GM12878 (cell line): ENCODE data around the gene GRIK4.
"Not testable (repeated sequence)": the region's sequence is repeated elsewhere in the genome, so short reads cannot be mapped to it uniquely, and the experiment has no call there.

Source experiments
- BRCA1 ChIP-seq: IDR thresholded peaks from 2 replicates; pipeline ENCODE4 v1.6.1; 2011; ENCODE audit warnings: low read depth, low read length, improper control_type of control experiment
- NFYB ChIP-seq: IDR thresholded peaks from 2 replicates; pipeline ENCODE4 v1.6.1; 2011; ENCODE audit warnings: low read depth, mild to moderate bottlenecking, low read length, improper control_type of control experiment, moderate library complexity; ENCODE audit not compliant: insufficient read depth
- RB1 ChIP-seq: fragments of 450-650 bp; formaldehyde crosslinking; IDR thresholded peaks from 2 replicates; pipeline ENCODE4 v1.6.1; 2017; ENCODE audit warnings: mild to moderate bottlenecking, borderline replicate concordance
- SP1 ChIP-seq: IDR thresholded peaks from one replicate; pipeline ENCODE4 v1.6.1; 2011; ENCODE audit warnings: low read depth, low read length
- SRF ChIP-seq, 2 experiments: IDR thresholded peaks; 2 replicates each; pipeline ENCODE4 v1.6.1; 2011; ENCODE audit warnings: low read depth in 2 of 2, low read length in 2 of 2, mild to moderate bottlenecking in 1 of 2, moderate library complexity in 1 of 2
- TF ChIP-seq, protein P1 (sequence below): IDR thresholded peaks from 2 replicates; pipeline ENCODE4 v1.6.1; 2011; ENCODE audit warnings: low read depth, mild to moderate bottlenecking, low read length, moderate library complexity, borderline replicate concordance; ENCODE audit errors: extremely low read depth
- TF ChIP-seq, protein P2 (sequence below): fragments of 450-650 bp; IDR thresholded peaks from 2 replicates; pipeline ENCODE4 v1.6.1; 2017; ENCODE audit warnings: mild to moderate bottlenecking, moderate library complexity

DNA sequence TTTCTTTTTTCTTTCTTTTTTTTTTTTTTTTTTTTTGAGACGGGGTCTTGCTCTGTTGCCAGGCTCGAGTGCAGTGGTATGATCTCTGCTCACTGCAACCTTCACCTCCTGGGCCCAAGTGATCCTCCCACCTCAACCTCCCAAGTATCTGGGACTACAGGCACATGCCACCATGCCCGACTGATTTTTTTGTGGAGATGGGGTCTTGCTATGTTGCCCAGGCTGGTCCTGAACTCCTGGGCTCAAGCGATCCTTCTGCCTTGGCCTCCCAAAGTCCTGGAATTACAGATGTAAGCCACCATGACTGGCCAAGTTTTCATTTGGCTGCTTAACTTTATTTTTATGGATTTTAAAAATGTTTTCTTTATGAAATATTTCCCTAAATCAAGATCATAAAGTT is 520.1 kb downstream of the GRIK4 start:
- TF ChIP-seq, protein P1, sequence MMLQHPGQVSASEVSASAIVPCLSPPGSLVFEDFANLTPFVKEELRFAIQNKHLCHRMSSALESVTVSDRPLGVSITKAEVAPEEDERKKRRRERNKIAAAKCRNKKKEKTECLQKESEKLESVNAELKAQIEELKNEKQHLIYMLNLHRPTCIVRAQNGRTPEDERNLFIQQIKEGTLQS, result not testable (repeated sequence)
- TF ChIP-seq NFYB; RB1; SP1; SRF (IDR thresholded peaks at IDR 0.05; ENCODE audit: low read depth in 2 of 2, low read length in 2 of 2); BRCA1: not testable (repeated sequence)
- TF ChIP-seq, protein P2, sequence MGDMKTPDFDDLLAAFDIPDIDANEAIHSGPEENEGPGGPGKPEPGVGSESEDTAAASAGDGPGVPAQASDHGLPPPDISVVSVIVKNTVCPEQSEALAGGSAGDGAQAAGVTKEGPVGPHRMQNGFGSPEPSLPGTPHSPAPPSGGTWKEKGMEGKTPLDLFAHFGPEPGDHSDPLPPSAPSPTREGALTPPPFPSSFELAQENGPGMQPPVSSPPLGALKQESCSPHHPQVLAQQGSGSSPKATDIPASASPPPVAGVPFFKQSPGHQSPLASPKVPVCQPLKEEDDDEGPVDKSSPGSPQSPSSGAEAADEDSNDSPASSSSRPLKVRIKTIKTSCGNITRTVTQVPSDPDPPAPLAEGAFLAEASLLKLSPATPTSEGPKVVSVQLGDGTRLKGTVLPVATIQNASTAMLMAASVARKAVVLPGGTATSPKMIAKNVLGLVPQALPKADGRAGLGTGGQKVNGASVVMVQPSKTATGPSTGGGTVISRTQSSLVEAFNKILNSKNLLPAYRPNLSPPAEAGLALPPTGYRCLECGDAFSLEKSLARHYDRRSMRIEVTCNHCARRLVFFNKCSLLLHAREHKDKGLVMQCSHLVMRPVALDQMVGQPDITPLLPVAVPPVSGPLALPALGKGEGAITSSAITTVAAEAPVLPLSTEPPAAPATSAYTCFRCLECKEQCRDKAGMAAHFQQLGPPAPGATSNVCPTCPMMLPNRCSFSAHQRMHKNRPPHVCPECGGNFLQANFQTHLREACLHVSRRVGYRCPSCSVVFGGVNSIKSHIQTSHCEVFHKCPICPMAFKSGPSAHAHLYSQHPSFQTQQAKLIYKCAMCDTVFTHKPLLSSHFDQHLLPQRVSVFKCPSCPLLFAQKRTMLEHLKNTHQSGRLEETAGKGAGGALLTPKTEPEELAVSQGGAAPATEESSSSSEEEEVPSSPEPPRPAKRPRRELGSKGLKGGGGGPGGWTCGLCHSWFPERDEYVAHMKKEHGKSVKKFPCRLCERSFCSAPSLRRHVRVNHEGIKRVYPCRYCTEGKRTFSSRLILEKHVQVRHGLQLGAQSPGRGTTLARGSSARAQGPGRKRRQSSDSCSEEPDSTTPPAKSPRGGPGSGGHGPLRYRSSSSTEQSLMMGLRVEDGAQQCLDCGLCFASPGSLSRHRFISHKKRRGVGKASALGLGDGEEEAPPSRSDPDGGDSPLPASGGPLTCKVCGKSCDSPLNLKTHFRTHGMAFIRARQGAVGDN, result not testable (repeated sequence)
